Body of pancreas (tissue), 4 donors: ENCODE measurements around the gene MED17.

Experiments used
- CTCF ChIP-seq, 7 experiments: fragments of 450-650 bp in 4 of 7; fragments of 200-600 bp in 3 of 7; sonication (generic) in 3 of 7; IDR thresholded peaks; one replicate each; pipeline ENCODE4 v1.5.1; 2016 to 2019; ENCODE audit warnings: antibody characterized with exemption in 7 of 7
- POLR2A ChIP-seq, 3 donors: fragments of 450-650 bp; IDR thresholded peaks; one replicate each; pipeline ENCODE4 v1.6.1; 2016; ENCODE audit warnings: antibody characterized with exemption in 3 of 3, mild to moderate bottlenecking in 2 of 3

- no peak for TF ChIP-seq CTCF (IDR thresholded peaks at IDR 0.05)
- no peak for TF ChIP-seq POLR2A (IDR thresholded peaks at IDR 0.05)
These were observed 17.3 kb downstream of the MED17 start for GRCh38 chr11:93801366-93801765.
